Mucosa of rectum (tissue), 2 donors: ENCODE measurements around the gene ZNF662.

Source experiments
- H3K27ac ChIP-seq, 2 donors: one replicate each; pipeline ENCODE4 v1.7.0; 2013; ENCODE audit warnings: inconsistent platforms in 2 of 2, low read depth in 2 of 2, low read length in 2 of 2
- H3K27me3 ChIP-seq, 2 donors: one replicate each; pipeline ENCODE4 v1.7.0; 2013; ENCODE audit warnings: low read length in 2 of 2; ENCODE audit not compliant: control insufficient read depth in 2 of 2, insufficient read depth in 2 of 2
- H3K36me3 ChIP-seq, 2 donors: one replicate each; pipeline ENCODE4 v1.7.0; 2013; ENCODE audit warnings: low read length in 2 of 2; ENCODE audit not compliant: control insufficient read depth in 2 of 2, insufficient read depth in 2 of 2
- H3K4me1 ChIP-seq, 2 donors: one replicate each; pipeline ENCODE4 v1.7.0; 2013; ENCODE audit warnings: low read length in 2 of 2, mild to moderate bottlenecking in 1 of 2; ENCODE audit not compliant: control insufficient read depth in 2 of 2, insufficient read depth in 2 of 2
- H3K4me3 ChIP-seq, 2 donors: one replicate each; pipeline ENCODE4 v1.7.0; 2013; ENCODE audit warnings: low read length in 2 of 2
- H3K9ac ChIP-seq, 2 donors: one replicate each; pipeline ENCODE4 v1.7.0; 2013; ENCODE audit warnings: low read length in 2 of 2, low read depth in 1 of 2, mild to moderate bottlenecking in 1 of 2
- H3K9me3 ChIP-seq, 2 donors: one replicate each; pipeline ENCODE4 v1.7.0; 2013; ENCODE audit warnings: low read length in 2 of 2; ENCODE audit not compliant: control insufficient read depth in 2 of 2
- donor health status: healthy.
- donor health status: Normal muscosa, but diverticular disease.

ZNF662 gene

GRCh38 chr3:42964266-42964665 lies 58.3 kb downstream of the ZNF662 start:
- no peaks in the 10 kb centered on the region for H3K36me3 ChIP-seq
- no peaks in the 10 kb centered on the region for H3K4me1 ChIP-seq
- no peak overlapping the region for H3K27ac ChIP-seq
- no peaks in the 10 kb centered on the region for H3K9me3 ChIP-seq
- H3K27me3 ChIP-seq: no peaks in the 10 kb centered on the region
- no peak overlapping the region for H3K9ac ChIP-seq
- H3K4me3 ChIP-seq: no peak overlapping the region
